Activated naive CD4-positive, alpha-beta T cell treated with anti-CD3 and anti-CD28 coated beads, Interleukin-2, amount 50 U/mL, for 24 hours (primary cell): ENCODE measurements around the gene MAPKAP1.

ENCODE experiments used
- H3K27ac Mint-ChIP-seq: one replicate; pipeline ENCODE4 v1.8.0; 2021; ENCODE audit warnings: mild to moderate bottlenecking, mixed read lengths
- H3K27me3 Mint-ChIP-seq: one replicate; pipeline ENCODE4 v1.8.0; 2021; ENCODE audit warnings: mixed read lengths
- H3K36me3 Mint-ChIP-seq: one replicate; pipeline ENCODE4 v1.8.0; 2021; ENCODE audit warnings: mixed read lengths
- H3K4me1 Mint-ChIP-seq: one replicate; pipeline ENCODE4 v1.8.0; 2021; ENCODE audit warnings: mixed read lengths
- H3K4me3 Mint-ChIP-seq: one replicate; pipeline ENCODE4 v1.8.0; 2021; ENCODE audit warnings: mild to moderate bottlenecking, mixed read lengths
- H3K9me3 Mint-ChIP-seq: one replicate; pipeline ENCODE4 v1.8.0; 2021; ENCODE audit warnings: mixed read lengths

Gene MAPKAP1

DNA sequence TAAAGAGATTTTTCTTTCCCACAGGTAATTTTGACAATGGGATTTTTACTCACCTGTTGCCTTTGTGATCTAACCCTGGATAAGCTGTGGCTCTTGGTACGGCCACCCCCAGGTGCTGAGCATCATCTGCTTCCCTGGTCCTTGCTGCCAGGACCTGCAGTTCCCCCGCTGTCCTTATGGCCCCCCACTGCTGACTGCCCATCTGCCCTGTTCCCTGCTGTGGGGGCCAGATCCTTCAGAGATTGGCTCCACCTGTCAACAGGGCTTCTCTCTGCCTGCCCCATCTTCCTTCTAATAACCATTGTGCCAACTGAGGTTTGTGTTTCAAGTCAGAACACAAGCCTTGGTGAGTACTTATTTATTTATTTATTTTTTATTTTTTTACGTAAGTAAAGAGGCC is 183.3 kb downstream of the MAPKAP1 start:
- Mint-ChIP-seq H3K36me3 (peaks cover 15% of the 10 kb centered on the region), H3K9me3 (no peaks in the 10 kb centered on the region), H3K27ac (peak overlapping the region; percentile 70), H3K4me3 (no peak overlapping the region), H3K27me3 (no peaks in the 10 kb centered on the region), H3K4me1 (peaks cover 53% of the 10 kb centered on the region)

DNA sequence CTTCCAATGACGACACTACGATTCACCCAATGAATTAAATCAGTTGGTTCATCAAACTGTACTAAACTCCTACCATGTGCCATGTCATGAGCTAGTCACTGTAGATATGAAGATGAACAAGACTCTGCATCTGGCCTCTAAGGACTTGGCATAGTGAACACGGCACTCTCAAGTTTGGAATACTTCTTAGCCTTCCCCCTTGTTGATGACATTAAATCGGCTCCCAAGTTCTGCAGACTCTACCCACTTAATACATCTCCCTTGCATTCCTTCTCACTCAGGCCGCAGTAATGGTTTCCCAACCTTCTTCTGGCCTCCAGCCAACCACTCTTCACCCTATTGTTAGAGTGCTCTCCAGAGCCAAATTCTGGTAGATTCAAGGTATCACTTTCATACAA is 184.7 kb downstream of the MAPKAP1 start:
- no peaks in the 10 kb centered on the region for H3K27me3 Mint-ChIP-seq
- H3K4me1 Mint-ChIP-seq: peaks cover 48% of the 10 kb centered on the region
- H3K27ac Mint-ChIP-seq: peak overlapping the region; percentile 95
- H3K4me3 Mint-ChIP-seq: peak overlapping the region; percentile 71
- peaks cover 15% of the 10 kb centered on the region for H3K36me3 Mint-ChIP-seq
- no peaks in the 10 kb centered on the region for H3K9me3 Mint-ChIP-seq

DNA sequence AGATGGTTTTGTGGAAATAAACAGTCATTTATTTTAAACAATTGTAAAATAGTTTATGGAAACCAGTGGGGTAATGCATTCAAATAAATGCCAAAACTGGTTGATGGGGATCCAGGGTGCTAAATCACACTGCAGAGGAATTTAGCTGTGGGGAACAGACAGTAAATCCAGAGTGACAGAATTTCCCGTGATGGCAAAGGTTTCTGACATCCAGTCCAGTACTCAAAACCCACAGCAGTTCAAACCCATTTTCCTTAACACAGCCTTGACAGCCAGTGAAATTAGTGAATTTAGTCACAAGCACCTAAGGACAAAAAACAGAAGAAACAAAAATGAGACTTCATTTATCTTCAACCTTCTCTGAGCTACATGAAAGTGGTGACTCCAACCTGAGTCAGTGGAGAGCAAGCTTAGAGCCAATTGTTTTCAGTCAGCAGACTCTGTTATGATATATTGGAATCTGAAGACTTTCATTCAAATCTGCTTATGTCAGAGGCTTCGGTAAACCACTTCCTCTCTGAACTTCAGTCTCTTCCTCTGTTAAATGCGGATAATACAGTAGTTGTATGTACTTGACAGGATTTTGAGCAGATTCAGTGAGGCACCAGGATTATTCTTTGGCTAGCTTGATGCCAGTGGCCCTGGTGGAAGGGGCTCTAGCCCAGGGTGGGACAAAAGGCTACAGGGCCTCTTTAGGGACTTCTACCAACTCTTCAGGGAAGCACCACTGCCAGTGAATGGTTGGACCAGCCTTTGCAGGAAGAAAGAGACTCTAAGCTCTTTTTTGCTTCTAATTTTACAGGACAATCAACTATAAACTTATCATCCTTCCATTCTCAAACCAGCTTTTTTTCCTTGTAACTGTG is 185.3 kb downstream of the MAPKAP1 start:
- Mint-ChIP-seq H3K27ac (peak overlapping the region; percentile 95), H3K4me1 (peaks cover 48% of the 10 kb centered on the region), H3K9me3 (no peaks in the 10 kb centered on the region), H3K36me3 (peaks cover 16% of the 10 kb centered on the region), H3K27me3 (no peaks in the 10 kb centered on the region), H3K4me3 (peak overlapping the region; percentile 71)

DNA sequence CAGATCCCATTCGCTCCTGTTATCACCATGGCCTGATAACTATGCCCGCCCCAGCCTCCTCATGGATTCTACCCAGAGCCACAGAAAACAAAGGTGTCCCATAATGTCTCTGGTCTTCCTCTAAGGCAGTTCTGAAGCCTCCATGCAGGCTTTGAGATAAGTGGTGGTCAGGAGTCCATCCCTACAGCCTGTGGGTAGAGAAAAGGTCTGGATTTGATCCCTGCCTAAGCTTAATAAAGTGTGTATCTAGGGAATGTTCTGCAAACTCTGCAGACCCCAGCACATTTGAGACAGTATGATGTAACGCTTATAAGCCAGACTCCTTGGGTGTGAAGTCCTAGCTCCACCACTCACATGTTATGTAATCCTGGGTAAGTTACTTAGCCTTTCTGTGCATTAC is 187.3 kb downstream of the MAPKAP1 start:
- Mint-ChIP-seq H3K4me1 (peaks cover 43% of the 10 kb centered on the region), H3K36me3 (peaks cover 12% of the 10 kb centered on the region), H3K4me3 (no peak overlapping the region), H3K9me3 (no peaks in the 10 kb centered on the region), H3K27ac (no peak overlapping the region), H3K27me3 (no peaks in the 10 kb centered on the region)

DNA sequence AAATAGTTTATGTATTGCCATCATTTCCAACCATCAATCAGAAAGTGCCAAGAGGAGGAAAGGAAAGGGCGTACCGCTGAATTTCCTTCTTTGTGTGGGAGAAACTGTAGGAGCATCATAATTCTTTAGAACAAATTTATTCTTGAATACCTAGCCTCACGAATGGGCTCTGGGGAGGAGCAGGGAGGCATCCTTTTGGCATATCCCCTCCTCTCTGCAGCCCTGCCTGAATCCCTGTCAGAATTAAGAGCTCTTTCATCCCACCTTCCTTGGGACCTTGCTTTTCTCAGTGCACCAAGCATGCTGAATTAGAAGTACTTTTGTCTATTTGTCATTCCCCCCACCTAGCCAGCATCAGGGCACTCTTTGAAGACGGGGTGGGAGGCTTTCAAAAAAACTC is 189.4 kb downstream of the MAPKAP1 start:
- Mint-ChIP-seq H3K4me3 (no peak overlapping the region), H3K4me1 (peaks cover 28% of the 10 kb centered on the region), H3K36me3 (peaks cover 8% of the 10 kb centered on the region), H3K27me3 (no peaks in the 10 kb centered on the region), H3K27ac (no peak overlapping the region), H3K9me3 (no peaks in the 10 kb centered on the region)

DNA sequence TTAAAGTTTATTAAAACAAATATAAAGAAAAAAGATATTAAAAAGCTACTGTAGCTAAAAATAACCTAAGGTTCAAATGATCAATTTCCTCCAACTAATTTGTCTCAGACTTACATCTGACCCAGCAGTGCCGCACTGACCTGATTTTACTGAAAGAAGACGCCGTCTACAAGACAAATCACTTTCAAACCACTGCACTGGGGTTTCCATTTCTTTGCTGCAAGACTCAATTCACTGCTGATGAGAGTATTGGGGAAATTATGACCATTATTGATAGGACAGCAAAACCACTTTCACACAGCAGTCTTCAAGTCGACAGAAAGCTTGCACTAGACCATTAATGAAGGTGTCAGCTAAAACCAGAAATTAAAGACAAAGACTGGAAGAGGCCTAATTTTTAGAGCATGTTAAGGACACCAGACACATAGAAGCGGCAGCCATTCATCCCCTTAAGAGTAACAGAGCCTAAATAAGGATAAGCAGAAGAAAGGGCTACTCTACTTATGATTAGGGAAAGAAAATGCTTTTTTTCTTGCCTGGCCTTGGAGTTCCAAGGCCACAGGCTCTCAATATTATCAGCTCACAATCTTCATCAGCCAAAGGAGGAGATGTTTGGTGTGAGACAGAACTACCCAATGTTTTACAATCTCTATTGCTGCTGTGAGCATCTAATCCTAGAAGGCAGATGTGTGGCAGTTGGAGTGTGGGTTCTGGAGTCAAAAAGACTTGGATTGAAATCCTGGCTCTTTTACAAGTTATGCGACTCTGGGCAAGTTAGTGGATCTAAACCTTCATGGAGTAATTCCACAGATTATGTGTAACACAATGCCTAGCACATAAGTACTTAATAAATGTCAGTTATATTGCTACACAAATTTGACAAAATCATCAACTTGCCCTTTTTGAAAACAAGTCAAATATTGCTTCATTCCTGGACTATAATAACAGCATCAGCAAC is 190.7 kb downstream of the MAPKAP1 start:
- Mint-ChIP-seq H3K9me3 (no peaks in the 10 kb centered on the region), H3K27ac (no peak overlapping the region), H3K4me1 (peaks cover 15% of the 10 kb centered on the region), H3K4me3 (no peak overlapping the region), H3K27me3 (no peaks in the 10 kb centered on the region), H3K36me3 (peaks cover 5% of the 10 kb centered on the region)

DNA sequence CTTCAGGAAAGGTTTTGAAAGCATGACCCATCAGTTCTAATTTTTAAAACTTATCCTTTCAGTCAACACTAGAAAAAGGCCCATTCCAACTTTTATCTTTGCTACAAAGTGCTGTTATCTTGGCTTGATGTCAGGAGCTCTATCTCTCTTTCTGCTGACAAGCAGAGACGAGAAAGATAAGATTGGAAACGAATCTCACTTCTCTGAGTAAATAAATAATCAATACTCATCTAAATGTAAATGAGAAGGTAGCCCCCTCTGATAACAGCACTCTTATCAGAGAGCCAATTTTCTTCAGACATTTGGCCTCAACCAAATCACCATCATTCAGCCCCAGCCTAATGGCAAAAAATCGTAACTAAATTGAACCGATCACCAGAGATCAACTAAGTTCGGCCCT is 191.7 kb downstream of the MAPKAP1 start:
- peak overlapping the region; percentile 30 for H3K27ac Mint-ChIP-seq
- H3K4me3 Mint-ChIP-seq: no peak overlapping the region
- H3K4me1 Mint-ChIP-seq: peaks cover 5% of the 10 kb centered on the region
- H3K36me3 Mint-ChIP-seq: peaks cover 2% of the 10 kb centered on the region
- H3K9me3 Mint-ChIP-seq: no peaks in the 10 kb centered on the region
- no peaks in the 10 kb centered on the region for H3K27me3 Mint-ChIP-seq

DNA sequence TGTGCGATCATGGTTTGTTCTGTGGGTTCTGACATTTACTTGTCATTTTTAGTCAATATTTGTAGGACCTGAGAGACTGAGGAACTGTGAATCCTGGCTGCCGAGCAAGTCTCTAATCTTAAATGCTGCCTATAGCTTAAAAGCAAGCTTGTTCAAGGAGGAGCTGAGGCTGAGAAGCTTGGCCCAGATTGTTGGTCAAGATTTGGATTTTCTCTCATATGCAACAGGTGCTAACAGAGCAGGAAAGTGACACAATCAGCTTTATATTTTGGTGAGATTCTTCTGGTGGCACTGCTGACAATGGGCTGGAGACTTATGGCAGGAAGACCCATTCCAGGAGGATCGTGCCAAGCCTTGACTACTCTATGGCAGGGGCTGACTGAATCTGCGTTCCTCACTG is 192.5 kb downstream of the MAPKAP1 start:
- H3K36me3 Mint-ChIP-seq: peaks cover 2% of the 10 kb centered on the region
- no peaks in the 10 kb centered on the region for H3K9me3 Mint-ChIP-seq
- H3K4me3 Mint-ChIP-seq: no peak overlapping the region
- H3K27ac Mint-ChIP-seq: no peak overlapping the region
- no peaks in the 10 kb centered on the region for H3K27me3 Mint-ChIP-seq
- peaks cover 4% of the 10 kb centered on the region for H3K4me1 Mint-ChIP-seq

DNA sequence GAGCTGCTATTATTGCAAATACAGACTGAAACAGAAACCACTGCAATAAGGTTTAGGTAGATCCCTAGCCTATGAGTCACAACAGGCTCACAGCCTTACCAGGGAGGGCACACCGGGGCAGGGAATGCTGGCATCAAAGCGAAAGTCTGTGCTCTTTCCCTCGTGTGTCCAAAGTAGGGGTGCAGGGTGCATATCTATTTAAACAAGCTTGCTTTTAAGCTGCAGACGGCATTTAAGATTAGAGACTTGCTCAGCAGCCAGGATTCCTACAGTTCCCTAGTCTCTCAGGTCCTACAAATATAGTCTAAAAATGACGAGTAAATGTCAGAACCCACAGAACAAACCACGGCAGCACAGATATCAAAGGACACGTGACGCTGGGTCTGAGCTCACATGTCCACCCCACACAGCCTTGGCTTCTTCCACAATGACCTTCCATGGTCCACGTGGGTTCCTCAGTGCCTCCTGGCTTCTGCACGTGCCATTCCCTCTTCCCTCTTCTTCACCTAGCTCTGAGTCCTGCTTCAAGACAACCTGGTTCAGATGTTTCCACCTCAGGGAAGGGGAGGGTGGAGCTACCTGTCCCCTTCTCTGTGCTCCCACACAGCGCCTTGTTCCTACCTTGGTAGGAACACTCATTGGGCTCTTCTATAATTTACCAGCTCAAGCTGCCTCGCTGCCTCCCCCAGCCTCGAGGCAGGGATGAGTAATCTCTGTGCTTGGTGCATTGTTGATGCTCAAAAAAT is 193.2 kb downstream of the MAPKAP1 start:
- no peak overlapping the region for H3K4me3 Mint-ChIP-seq
- peaks cover 4% of the 10 kb centered on the region for H3K4me1 Mint-ChIP-seq
- peak overlapping the region; percentile 1 for H3K27ac Mint-ChIP-seq
- peaks cover 2% of the 10 kb centered on the region for H3K36me3 Mint-ChIP-seq
- H3K9me3 Mint-ChIP-seq: no peaks in the 10 kb centered on the region
- no peaks in the 10 kb centered on the region for H3K27me3 Mint-ChIP-seq

DNA sequence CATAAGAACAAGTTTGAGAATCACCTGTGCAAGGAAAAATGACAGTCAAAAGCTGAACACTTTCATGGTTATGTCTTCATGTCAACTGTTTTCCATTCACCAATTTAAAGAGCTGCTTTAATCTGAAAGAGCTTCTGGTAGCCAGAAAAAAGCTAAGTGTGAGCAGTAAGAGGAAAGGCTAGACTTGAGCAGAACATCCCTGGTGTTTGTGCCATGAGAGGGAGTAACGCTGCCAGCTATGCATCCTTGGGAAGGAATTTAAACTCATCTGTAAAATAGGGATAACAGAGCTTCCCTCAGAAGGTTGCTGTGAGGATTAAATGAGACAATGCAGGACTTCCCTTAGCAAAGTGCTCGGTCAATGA is 193.7 kb downstream of the MAPKAP1 start:
- Mint-ChIP-seq H3K27me3 (no peaks in the 10 kb centered on the region), H3K9me3 (no peaks in the 10 kb centered on the region), H3K4me1 (peaks cover 4% of the 10 kb centered on the region), H3K27ac (no peak overlapping the region), H3K36me3 (peaks cover 2% of the 10 kb centered on the region), H3K4me3 (no peak overlapping the region)

DNA sequence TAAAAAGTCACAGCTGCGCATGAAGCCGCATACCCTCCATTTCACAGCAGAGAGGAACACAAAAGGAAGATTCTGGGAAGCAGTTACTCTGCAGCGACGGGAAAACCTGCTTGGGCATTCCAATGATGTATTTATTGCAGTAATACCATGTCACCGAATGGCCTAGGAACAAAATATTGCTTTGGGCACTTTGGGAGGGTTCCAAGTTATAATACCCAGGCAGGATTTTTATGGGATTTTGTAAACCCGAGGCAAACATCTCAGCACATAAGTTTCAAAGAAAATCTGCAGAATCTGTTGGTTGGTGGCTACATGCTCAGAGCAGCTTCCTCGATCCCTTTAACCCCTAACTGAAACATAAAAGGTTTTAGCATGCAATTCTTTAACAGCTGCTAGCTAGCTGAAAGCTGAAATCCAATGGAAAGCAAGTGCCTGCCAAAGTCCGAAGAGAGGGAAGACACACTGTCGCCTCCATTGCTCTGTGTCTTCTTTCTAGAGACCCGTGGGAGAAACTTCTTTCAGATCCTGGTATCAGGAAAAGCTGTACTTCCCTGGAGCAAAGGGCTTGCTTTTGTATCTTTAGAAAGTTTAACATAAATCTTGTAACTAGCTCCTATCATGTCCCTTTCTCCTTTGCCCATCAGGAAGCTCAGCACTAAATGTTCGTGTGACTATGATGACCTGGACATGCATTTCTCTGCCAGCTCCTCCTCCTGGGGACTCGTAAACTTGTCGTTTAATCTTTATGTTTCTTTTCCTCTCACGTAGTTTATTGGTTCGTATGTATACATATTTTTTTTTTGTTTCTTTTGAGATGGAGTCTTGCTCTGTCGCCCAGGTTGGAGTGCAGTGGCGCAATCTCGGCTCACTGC is 195.0 kb downstream of the MAPKAP1 start:
- no peaks in the 10 kb centered on the region for H3K9me3 Mint-ChIP-seq
- H3K36me3 Mint-ChIP-seq: peaks cover under 1% of the 10 kb centered on the region
- H3K27ac Mint-ChIP-seq: no peak overlapping the region
- H3K4me3 Mint-ChIP-seq: no peak overlapping the region
- H3K4me1 Mint-ChIP-seq: peaks cover under 1% of the 10 kb centered on the region
- no peaks in the 10 kb centered on the region for H3K27me3 Mint-ChIP-seq

DNA sequence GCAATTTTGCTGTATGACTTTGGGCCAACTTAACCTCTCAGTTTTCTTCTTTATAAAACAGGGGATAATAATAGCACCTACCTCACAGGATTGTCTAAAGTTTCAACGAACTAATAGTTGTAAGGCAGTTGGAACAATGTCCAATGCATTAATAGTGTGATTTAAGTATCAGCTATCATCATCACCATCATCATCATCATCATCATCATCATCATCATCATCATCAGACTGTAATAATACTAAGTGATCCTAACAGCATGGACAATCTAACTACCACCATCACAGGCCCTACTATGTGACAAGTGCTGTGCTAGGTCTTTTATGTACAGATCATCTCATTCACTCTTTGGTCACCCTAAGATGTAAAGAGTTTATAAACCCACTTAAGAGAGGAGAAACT is 196.0 kb downstream of the MAPKAP1 start:
- H3K36me3 Mint-ChIP-seq: peaks cover 4% of the 10 kb centered on the region
- no peak overlapping the region for H3K27ac Mint-ChIP-seq
- no peaks in the 10 kb centered on the region for H3K27me3 Mint-ChIP-seq
- H3K9me3 Mint-ChIP-seq: no peaks in the 10 kb centered on the region
- no peak overlapping the region for H3K4me3 Mint-ChIP-seq
- H3K4me1 Mint-ChIP-seq: no peaks in the 10 kb centered on the region

DNA sequence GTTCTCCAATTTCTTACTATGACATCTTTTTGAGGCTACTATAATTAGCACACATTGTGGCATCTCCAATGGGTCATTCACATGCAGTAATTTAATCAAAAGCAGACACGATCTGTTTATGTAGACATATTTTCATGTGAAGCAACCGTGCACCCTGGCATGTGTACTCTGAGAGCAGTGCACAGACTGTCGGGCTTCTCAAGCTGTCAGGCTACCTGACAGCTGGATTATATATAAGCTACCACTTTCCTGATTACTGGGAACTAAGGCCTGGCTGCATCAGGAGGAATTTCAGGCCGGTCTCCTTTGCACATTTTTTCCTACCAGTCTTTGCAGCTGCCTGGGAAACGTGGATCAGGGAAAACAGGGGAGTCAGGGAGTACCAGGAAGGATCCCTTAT is 197.5 kb downstream of the MAPKAP1 start:
- Mint-ChIP-seq H3K36me3 (peaks cover 8% of the 10 kb centered on the region), H3K27me3 (no peaks in the 10 kb centered on the region), H3K4me3 (no peak overlapping the region), H3K4me1 (no peaks in the 10 kb centered on the region), H3K27ac (no peak overlapping the region), H3K9me3 (no peaks in the 10 kb centered on the region)

DNA sequence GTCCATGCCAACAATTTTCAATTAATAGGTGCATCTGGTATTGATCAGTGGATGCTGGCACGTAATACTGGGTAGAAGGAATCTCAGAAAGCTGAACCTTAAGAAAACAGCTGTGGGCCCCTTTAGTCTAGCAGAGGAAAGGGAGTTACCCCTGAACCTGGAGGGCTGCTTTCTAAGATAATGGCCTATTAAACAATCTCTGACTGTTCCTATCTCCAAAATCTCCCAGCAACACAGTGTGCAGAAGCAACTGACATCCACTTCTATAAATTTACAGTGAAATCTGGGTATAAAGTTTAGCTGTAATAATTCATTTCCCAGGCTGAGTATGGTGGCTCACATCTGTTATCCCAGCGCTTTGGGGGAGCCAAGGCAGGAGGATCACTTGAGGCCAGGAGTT is 198.8 kb downstream of the MAPKAP1 start:
- peaks cover 10% of the 10 kb centered on the region for H3K36me3 Mint-ChIP-seq
- H3K4me3 Mint-ChIP-seq: no peak overlapping the region
- no peaks in the 10 kb centered on the region for H3K4me1 Mint-ChIP-seq
- H3K9me3 Mint-ChIP-seq: no peaks in the 10 kb centered on the region
- H3K27ac Mint-ChIP-seq: no peak overlapping the region
- H3K27me3 Mint-ChIP-seq: no peaks in the 10 kb centered on the region

DNA sequence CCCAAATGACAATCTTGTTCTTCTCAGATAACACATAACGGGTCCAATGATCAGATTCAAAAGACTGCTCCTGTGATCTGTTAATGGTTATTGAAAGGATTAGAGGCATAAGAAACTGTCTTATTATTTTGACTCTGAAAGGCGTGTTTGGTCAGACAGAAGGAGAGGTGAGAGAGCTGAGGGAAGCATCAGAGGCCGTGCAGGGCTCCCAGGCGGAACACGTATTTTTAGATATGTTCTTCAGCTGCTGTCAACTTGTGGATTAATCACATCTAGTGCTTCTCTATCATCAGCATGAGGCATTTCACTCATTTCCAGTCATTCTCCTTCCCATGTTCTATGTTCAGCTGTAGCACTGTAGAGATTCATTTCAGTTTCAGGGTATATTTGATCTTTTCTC is 199.8 kb downstream of the MAPKAP1 start:
- H3K4me1 Mint-ChIP-seq: no peaks in the 10 kb centered on the region
- H3K36me3 Mint-ChIP-seq: peaks cover 13% of the 10 kb centered on the region
- no peak overlapping the region for H3K27ac Mint-ChIP-seq
- no peaks in the 10 kb centered on the region for H3K27me3 Mint-ChIP-seq
- no peaks in the 10 kb centered on the region for H3K9me3 Mint-ChIP-seq
- H3K4me3 Mint-ChIP-seq: no peak overlapping the region
